HepG2 (cell line): ENCODE data around the gene IRS4. TPM values are rescaled to one million over a fixed set of nuclear protein-coding genes. Genes with fewer than 3 reads are reported as not detected.

Source experiments
- ATAC-seq: fragments of 200-7000 bp; cut with Tn5 transposase; 3 replicates; pipeline ENCODE4 v1.9.1; 2020; ENCODE audit warnings: mild to moderate bottlenecking, moderate library complexity
- BruUV-seq: library from RNA; stranded (reverse); fragments of 400-500 nt; replicated peaks from 2 replicates; lab custom pipeline; 2021; lab: Mats Ljungman, UMichigan
- CTCF ChIA-PET: fragments of 300-600 bp; formaldehyde crosslinking; extraction: SDS; loops from one replicate; lab custom pipeline; 2021; ENCODE audit warnings: low total read pairs, inconsistent platforms, low intra/inter-chr PET ratio; lab: Yijun Ruan, JAX
- POLR2A ChIA-PET: fragments of 350-600 bp; sonication (Branson Sonifier 250); formaldehyde crosslinking; loops from one replicate; lab custom pipeline; 2020; ENCODE audit warnings: antibody characterized with exemption, inconsistent platforms; lab: Yijun Ruan, JAX
- DNase-seq: peaks from one replicate; pipeline ENCODE4 v3.0.0-alpha.2; 2015; ENCODE audit warnings: low spot score
- FAIRE-seq: peaks from 3 replicates; lab custom pipeline; 2011; peaks lifted over from hg19 to GRCh38; lab: Jason Lieb, UNC
- H2AFZ ChIP-seq: one replicate; pipeline ENCODE4 v1.6.1; 2011; ENCODE audit warnings: low read length, inconsistent platforms
- H3K27ac ChIP-seq: fragments of 300-600 bp; 3 replicates; pipeline ENCODE4 v1.8.0; 2011; ENCODE audit warnings: mixed run types, mild to moderate bottlenecking, mixed read lengths, low read length, inconsistent platforms; ENCODE audit not compliant: insufficient read depth; ENCODE audit errors: extremely low read length
- H3K27me3 ChIP-seq, 2 experiments: fragments of 200-600 bp in 1 of 2; 2 replicates in 1 of 2; 3 replicates in 1 of 2; pipeline versions ENCODE4 v1.6.0 to v1.8.0; 2011; ENCODE audit warnings: low read length in 2 of 2, mild to moderate bottlenecking in 2 of 2, moderate library complexity in 2 of 2, inconsistent platforms in 1 of 2; ENCODE audit not compliant: insufficient read depth in 2 of 2, control insufficient read depth in 1 of 2
- H3K36me3 ChIP-seq, 2 experiments: fragments of 200-600 bp in 1 of 2; replicated peaks in 1 of 2; 2 replicates in 1 of 2; 3 replicates in 1 of 2; pipeline versions ENCODE4 v1.5.1 to v1.8.0; 2011; ENCODE audit warnings: low read length in 2 of 2, inconsistent platforms in 1 of 2; ENCODE audit not compliant: insufficient read depth in 2 of 2, control insufficient read depth in 1 of 2
- H3K4me1 ChIP-seq: 2 replicates; pipeline ENCODE4 v1.5.1; 2012; ENCODE audit warnings: low read length, inconsistent platforms; ENCODE audit not compliant: insufficient read depth
- H3K4me2 ChIP-seq: 2 replicates; pipeline ENCODE4 v1.6.0; 2011; ENCODE audit warnings: low read depth, low read length, inconsistent platforms
- H3K4me3 ChIP-seq, 3 experiments: fragments of 200-600 bp in 1 of 3; sonication (generic), shearing (Covaris generic) in 1 of 3; replicated peaks in 1 of 3; 2 replicates each; pipeline ENCODE4 v1.5.1; 2011 to 2016; ENCODE audit warnings: low read length in 3 of 3, inconsistent platforms in 2 of 3, low read depth in 2 of 3, mild to moderate bottlenecking in 2 of 3, control low read depth in 1 of 3, mixed read lengths in 1 of 3; ENCODE audit not compliant: insufficient read depth in 1 of 3
- H3K79me2 ChIP-seq: one replicate; pipeline ENCODE4 v1.6.1; 2011; ENCODE audit warnings: low read length, inconsistent platforms; ENCODE audit not compliant: insufficient read depth
- H3K9ac ChIP-seq: 2 replicates; pipeline ENCODE4 v1.6.0; 2011; ENCODE audit warnings: mild to moderate bottlenecking, low read depth, low read length, inconsistent platforms; ENCODE audit not compliant: insufficient read depth
- H3K9me3 ChIP-seq: 2 replicates; pipeline ENCODE4 v1.5.1; 2012; ENCODE audit warnings: mild to moderate bottlenecking, low read length
- H4K20me1 ChIP-seq: 2 replicates; pipeline ENCODE4 v1.6.0; 2011; ENCODE audit warnings: inconsistent platforms, mild to moderate bottlenecking, low read length, moderate library complexity; ENCODE audit not compliant: insufficient read depth
- AFF4 ChIP-seq: sonication (generic); formaldehyde crosslinking; IDR thresholded peaks from 2 replicates; pipeline ENCODE4 v1.4.0; 2020; ENCODE audit warnings: missing genetic modification reagents
- ARID2 ChIP-seq: sonication (generic); formaldehyde crosslinking; IDR thresholded peaks from 2 replicates; pipeline ENCODE4 v1.8.1; 2022; ENCODE audit warnings: mild to moderate bottlenecking, missing genetic modification reagents, borderline replicate concordance
- EZH2 ChIP-seq: conservative IDR thresholded peaks from 2 replicates; pipeline ENCODE4 v1.6.1; 2012; ENCODE audit warnings: mild to moderate bottlenecking, low read depth, low read length, moderate library complexity
- KLF9 ChIP-seq: IDR thresholded peaks from 2 replicates; pipeline ENCODE4 v1.6.1; 2016; ENCODE audit warnings: low read depth
- ZNF382 ChIP-seq: sonication (generic); formaldehyde crosslinking; IDR thresholded peaks from 2 replicates; pipeline ENCODE4 v1.5.0; 2020; ENCODE audit warnings: missing genetic modification reagents, mild to moderate bottlenecking, borderline replicate concordance
- WGBS: methylation state at CpG from one replicate; pipeline ENCODE4 v1.1.6; 2017; ENCODE audit warnings: low lambda C conversion rate; 5-methylcytosine and 5-hydroxymethylcytosine counted together
- in situ Hi-C: cut with HindIII; loops from 2 replicates; pipeline ENCODE4 v1.10.0; 2017; ENCODE audit warnings: low pct_unique_long_range_greater_than_20kb; ENCODE audit not compliant: extremely low pct_ligation_motif_present
- intact Hi-C: fragments of 100-400 bp; cut with micrococcal nuclease; formaldehyde crosslinking; loops from one replicate; pipeline ENCODE4 v1.10.0; 2022; ENCODE audit not compliant: unreplicated experiment
- polyA plus RNA-seq, 8 experiments: library from polyadenylated mRNA; depleted of rRNA in 3 of 8; stranded (reverse) in 7 of 8; unstranded in 1 of 8; fragments of >200 nt; fragmentation: Illumina TruSeq in 4 of 8; extraction: Trizol in 4 of 8; gene quantifications; 2 replicates each; pipeline versions ENCODE4 v1.2.1 to v1.2.3, GENCODE V29; 2011 to 2016; ENCODE audit warnings: low read depth in 4 of 8, missing spikeins in 1 of 8, mixed read lengths in 1 of 8; ENCODE audit not compliant: insufficient read depth in 1 of 8
- total RNA-seq, 5 experiments: library from RNA; depleted of rRNA; stranded (reverse); fragments of >200 nt; fragmentation: Illumina TruSeq; extraction: Trizol; gene quantifications; 2 replicates each; pipeline ENCODE4 v1.2.3, GENCODE V29; 2016; ENCODE audit warnings: low read depth in 1 of 5
- TF ChIP-seq, protein P1 (sequence below): sonication (generic); formaldehyde crosslinking; IDR thresholded peaks from 2 replicates; pipeline ENCODE4 v1.4.0; 2020; ENCODE audit warnings: missing genetic modification reagents

The IRS4 gene
- total and polyA plus RNA-seq, 2 of the 13 experiments (the other 11 are each of a cell fraction or from before 2014, with no cell fraction given) = not detected

- TF ChIP-seq AFF4 = no peak
- no peak for TF ChIP-seq ZNF382 (CRISPR knock-in tag)
- TF ChIP-seq KLF9 = no peak
- no peak for TF ChIP-seq ARID2 (CRISPR knock-in tag)
These were observed 469 bp downstream of the IRS4 start (continued) for GRCh38 chrX:108735679-108736508.

GRCh38 chrX:108735091-108735678, 1.2 kb downstream of the IRS4 start:
- POLR2A ChIA-PET = no interaction called here
- in situ Hi-C loops = no loop called here
- H3K4me1 ChIP-seq = no peaks in the 10 kb centered on the region
- no CpG with 5 or more reads among the region's 36 CpGs for WGBS
- H4K20me1 ChIP-seq = no peaks in the 10 kb centered on the region
- BruUV-seq = no TSS peak
- H3K79me2 ChIP-seq = no peaks in the 10 kb centered on the region
- H3K27me3 ChIP-seq = no peaks in the 10 kb centered on the region; a peak in 1 of 5 replicates
- H3K27ac ChIP-seq = no peak overlapping the region
- intact Hi-C loops = no loop called here
- H2AFZ ChIP-seq = no peak overlapping the region
- TF ChIP-seq EZH2 = no peak
- TF ChIP-seq, protein P1, sequence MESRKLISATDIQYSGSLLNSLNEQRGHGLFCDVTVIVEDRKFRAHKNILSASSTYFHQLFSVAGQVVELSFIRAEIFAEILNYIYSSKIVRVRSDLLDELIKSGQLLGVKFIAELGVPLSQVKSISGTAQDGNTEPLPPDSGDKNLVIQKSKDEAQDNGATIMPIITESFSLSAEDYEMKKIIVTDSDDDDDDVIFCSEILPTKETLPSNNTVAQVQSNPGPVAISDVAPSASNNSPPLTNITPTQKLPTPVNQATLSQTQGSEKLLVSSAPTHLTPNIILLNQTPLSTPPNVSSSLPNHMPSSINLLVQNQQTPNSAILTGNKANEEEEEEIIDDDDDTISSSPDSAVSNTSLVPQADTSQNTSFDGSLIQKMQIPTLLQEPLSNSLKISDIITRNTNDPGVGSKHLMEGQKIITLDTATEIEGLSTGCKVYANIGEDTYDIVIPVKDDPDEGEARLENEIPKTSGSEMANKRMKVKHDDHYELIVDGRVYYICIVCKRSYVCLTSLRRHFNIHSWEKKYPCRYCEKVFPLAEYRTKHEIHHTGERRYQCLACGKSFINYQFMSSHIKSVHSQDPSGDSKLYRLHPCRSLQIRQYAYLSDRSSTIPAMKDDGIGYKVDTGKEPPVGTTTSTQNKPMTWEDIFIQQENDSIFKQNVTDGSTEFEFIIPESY = peak; percentile 59; the same call in 1 of the 2 replicates
- CTCF ChIA-PET = no interaction called here
- no peak; the same call in 2 of the 3 replicates for ATAC-seq
- no peak overlapping the region for H3K9ac ChIP-seq
- FAIRE-seq = no peak
- H3K4me2 ChIP-seq = no peak overlapping the region
- H3K36me3 ChIP-seq = no peaks in the 10 kb centered on the region
- H3K4me3 ChIP-seq = no peak overlapping the region
- H3K9me3 ChIP-seq = no peaks in the 10 kb centered on the region
- no peak for DNase-seq
